Neuronal stem cell (in vitro differentiated cells): Measurements from ENCODE around the gene ANKS1A.
A peak's percentile ranks its signal among the peaks of the same experiment; 100 is the strongest.

Experiments
- DNase-seq: peaks from one replicate; pipeline ENCODE4 v3.0.0-alpha.2; 2013; ENCODE audit warnings: low spot score
- H2AFZ ChIP-seq: one replicate; pipeline ENCODE4 v1.6.1; 2013; ENCODE audit warnings: mild to moderate bottlenecking, low read length, inconsistent platforms
- H2AK5ac ChIP-seq: 2 replicates; pipeline ENCODE4 v1.6.1; 2013; ENCODE audit warnings: low read depth, mild to moderate bottlenecking, inconsistent platforms, low read length, moderate library complexity, mixed read lengths
- H2BK120ac ChIP-seq: 2 replicates; pipeline ENCODE4 v1.6.1; 2013; ENCODE audit warnings: low read depth, mild to moderate bottlenecking, inconsistent platforms, low read length, moderate library complexity, mixed read lengths
- H2BK12ac ChIP-seq: one replicate; pipeline ENCODE4 v1.6.1; 2013; ENCODE audit warnings: low read length, inconsistent platforms
- H2BK15ac ChIP-seq: 2 replicates; pipeline ENCODE4 v1.6.1; 2013; ENCODE audit warnings: mild to moderate bottlenecking, low read length, inconsistent platforms, mixed read lengths
- H2BK5ac ChIP-seq: one replicate; pipeline ENCODE4 v1.6.1; 2013; ENCODE audit warnings: inconsistent platforms, mild to moderate bottlenecking, low read length, moderate library complexity
- H3K14ac ChIP-seq: one replicate; pipeline ENCODE4 v1.6.1; 2013; ENCODE audit warnings: low read length, inconsistent platforms
- H3K18ac ChIP-seq: 2 replicates; pipeline ENCODE4 v1.6.1; 2013; ENCODE audit warnings: low read length, inconsistent platforms
- H3K23ac ChIP-seq: 2 replicates; pipeline ENCODE4 v1.6.1; 2013; ENCODE audit warnings: low read depth, mild to moderate bottlenecking, mixed read lengths, low read length, inconsistent platforms; ENCODE audit not compliant: poor library complexity
- H3K27ac ChIP-seq: replicated peaks from 3 replicates; pipeline ENCODE4 v1.5.1; 2013; ENCODE audit warnings: low read length, inconsistent platforms
- H3K27me3 ChIP-seq, 3 experiments: 2 replicates each; pipeline ENCODE4 v1.6.1; 2013; ENCODE audit warnings: low read length in 3 of 3, mild to moderate bottlenecking in 2 of 3, inconsistent platforms in 1 of 3, low read depth in 1 of 3, mixed read lengths in 1 of 3, moderate library complexity in 1 of 3; ENCODE audit not compliant: control insufficient read depth in 3 of 3, insufficient read depth in 3 of 3
- H3K36me3 ChIP-seq, 2 donors: replicated peaks in 1 of 2; 2 replicates each; pipeline ENCODE4 v1.6.1; 2013; ENCODE audit warnings: low read length in 2 of 2; ENCODE audit not compliant: control insufficient read depth in 2 of 2, insufficient read depth in 2 of 2
- H3K4ac ChIP-seq: 2 replicates; pipeline ENCODE4 v1.6.1; 2013; ENCODE audit warnings: inconsistent platforms, mild to moderate bottlenecking, low read length, moderate library complexity
- H3K4me1 ChIP-seq, 2 donors: 1 replicate in 1 of 2; 2 replicates in 1 of 2; pipeline ENCODE4 v1.6.1; 2013; ENCODE audit warnings: low read length in 2 of 2, low read depth in 1 of 2; ENCODE audit not compliant: control insufficient read depth in 2 of 2, insufficient read depth in 1 of 2
- H3K4me2 ChIP-seq: one replicate; pipeline ENCODE4 v1.6.1; 2013; ENCODE audit warnings: mild to moderate bottlenecking, low read length, inconsistent platforms; ENCODE audit not compliant: insufficient read depth, poor library complexity, severe bottlenecking
- H3K4me3 ChIP-seq, 2 donors: 2 replicates each; pipeline ENCODE4 v1.5.1; 2013; ENCODE audit warnings: low read length in 2 of 2, mild to moderate bottlenecking in 2 of 2, inconsistent platforms in 1 of 2, moderate library complexity in 1 of 2
- H3K79me1 ChIP-seq: one replicate; pipeline ENCODE4 v1.6.1; 2013; ENCODE audit warnings: low read depth, mild to moderate bottlenecking, inconsistent platforms, low read length, moderate library complexity
- H3K9ac ChIP-seq: one replicate; pipeline ENCODE4 v1.6.1; 2013; ENCODE audit warnings: mild to moderate bottlenecking, low read depth, low read length, inconsistent platforms; ENCODE audit not compliant: poor library complexity
- H3K9me3 ChIP-seq, 2 donors: replicated peaks in 1 of 2; 2 replicates each; pipeline versions ENCODE3 to v1.6.1; 2013; ENCODE audit warnings: low read length in 2 of 2, mild to moderate bottlenecking in 2 of 2, inconsistent platforms in 1 of 2, low read depth in 1 of 2, mixed read lengths in 1 of 2, moderate library complexity in 1 of 2; ENCODE audit not compliant: control insufficient read depth in 2 of 2, insufficient read depth in 1 of 2
- H4K8ac ChIP-seq: one replicate; pipeline ENCODE4 v1.6.1; 2013; ENCODE audit warnings: low read depth, mild to moderate bottlenecking, inconsistent platforms, low read length, moderate library complexity
- H4K91ac ChIP-seq: one replicate; pipeline ENCODE4 v1.6.1; 2013; ENCODE audit warnings: low read length, low read depth, mild to moderate bottlenecking, inconsistent platforms; ENCODE audit not compliant: poor library complexity
- WGBS, 2 donors: extraction: QIAGEN DNeasy Blood & Tissue Kit; methylation state at CpG; one replicate each; pipeline ENCODE4 v1.1.7; 2013; ENCODE audit warnings: missing lambda C conversion rate in 2 of 2, mixed read lengths in 1 of 2; ENCODE audit not compliant: insufficient read length in 2 of 2, insufficient replicate concordance in 1 of 2; ENCODE audit errors: extremely low coverage in 2 of 2; 5-methylcytosine and 5-hydroxymethylcytosine counted together

ANKS1A gene

DNA sequence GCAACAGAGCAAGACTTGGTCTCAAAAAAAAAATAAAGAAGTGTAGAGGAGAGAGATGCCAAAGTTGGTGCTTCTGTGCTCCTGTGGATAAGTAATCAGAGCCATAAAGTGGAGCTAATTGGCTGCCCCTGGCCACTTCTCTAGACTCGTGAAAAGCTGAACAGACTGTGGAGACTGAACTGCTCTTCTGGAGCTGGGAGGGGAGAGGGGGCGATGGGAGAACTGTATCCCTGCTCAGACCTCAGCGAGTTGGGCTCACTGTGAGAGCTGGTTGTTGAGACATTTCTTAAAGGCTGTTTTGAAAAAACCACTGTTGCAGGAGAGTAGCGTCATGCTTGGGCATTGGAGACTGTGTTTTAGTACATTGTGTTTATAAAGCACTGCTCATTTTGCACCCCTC lies 126.4 kb downstream of the ANKS1A start:
- Histone ChIP-seq H2BK5ac (no peak overlapping the region), H3K79me1 (no peaks in the 10 kb centered on the region), H2AK5ac (no peak overlapping the region), H3K18ac (no peak overlapping the region), H2BK12ac (no peak overlapping the region), H3K4me2 (no peak overlapping the region), H2BK15ac (no peak overlapping the region), H3K23ac (no peak overlapping the region), H3K4ac (no peak overlapping the region), H3K4me3 (peak overlapping the region in 1 of 2 donors; percentile 26), H3K36me3 (peaks cover 5 to 20% of the 10 kb centered on the region in 2 donors), H2AFZ (no peak overlapping the region), H3K14ac (no peak overlapping the region), H4K91ac (no peak overlapping the region), H4K8ac (no peak overlapping the region), H3K9ac (no peak overlapping the region), H3K27ac (no peak overlapping the region), H3K9me3 (no peaks in the 10 kb centered on the region), H2BK120ac (no peak overlapping the region), H3K4me1 (peaks cover 3 to 18% of the 10 kb centered on the region in 2 donors), H3K27me3 (no peaks in the 10 kb centered on the region)
- DNase-seq: no peak
- no CpG with 5 or more reads among the region's 4 CpGs for WGBS, 2 donors

DNA sequence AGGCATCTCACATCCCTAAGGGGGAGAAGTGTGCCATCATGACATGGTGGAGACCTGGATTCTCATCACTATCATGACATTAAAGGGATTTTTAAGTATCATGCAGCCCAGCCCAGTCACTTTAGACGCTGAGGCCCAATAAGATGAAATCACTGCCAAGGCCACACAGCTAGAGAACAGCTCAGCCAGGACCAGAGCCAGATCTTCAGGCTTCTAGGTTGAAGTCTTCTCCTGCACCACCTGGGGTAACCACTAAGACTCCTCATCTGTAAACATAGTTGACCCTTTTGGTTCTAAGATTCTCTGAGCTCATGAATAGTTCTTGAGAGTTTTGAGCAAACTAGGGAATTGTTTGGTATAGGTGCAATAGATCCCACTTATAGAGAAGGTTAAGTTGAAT lies 126.9 kb downstream of the ANKS1A start:
- H2BK12ac ChIP-seq: no peak overlapping the region
- H3K27ac ChIP-seq: no peak overlapping the region
- no peaks in the 10 kb centered on the region for H3K9me3 ChIP-seq
- no peak overlapping the region for H3K14ac ChIP-seq
- H2AFZ ChIP-seq: no peak overlapping the region
- no peak overlapping the region for H4K8ac ChIP-seq
- no peaks in the 10 kb centered on the region for H3K79me1 ChIP-seq
- no peak for DNase-seq
- WGBS, 2 donors: no CpG with 5 or more reads among the region's 1 CpG
- peaks cover 5 to 23% of the 10 kb centered on the region in 2 donors for H3K36me3 ChIP-seq
- peaks cover 3 to 18% of the 10 kb centered on the region in 2 donors for H3K4me1 ChIP-seq
- H3K27me3 ChIP-seq: no peaks in the 10 kb centered on the region
- H3K4me2 ChIP-seq: no peak overlapping the region
- no peak overlapping the region for H3K4me3 ChIP-seq
- H3K18ac ChIP-seq: no peak overlapping the region
- no peak overlapping the region for H2AK5ac ChIP-seq
- no peak overlapping the region for H3K4ac ChIP-seq
- no peak overlapping the region for H3K23ac ChIP-seq
- no peak overlapping the region for H2BK15ac ChIP-seq
- H2BK5ac ChIP-seq: no peak overlapping the region
- no peak overlapping the region for H2BK120ac ChIP-seq
- no peak overlapping the region for H3K9ac ChIP-seq
- no peak overlapping the region for H4K91ac ChIP-seq

DNA sequence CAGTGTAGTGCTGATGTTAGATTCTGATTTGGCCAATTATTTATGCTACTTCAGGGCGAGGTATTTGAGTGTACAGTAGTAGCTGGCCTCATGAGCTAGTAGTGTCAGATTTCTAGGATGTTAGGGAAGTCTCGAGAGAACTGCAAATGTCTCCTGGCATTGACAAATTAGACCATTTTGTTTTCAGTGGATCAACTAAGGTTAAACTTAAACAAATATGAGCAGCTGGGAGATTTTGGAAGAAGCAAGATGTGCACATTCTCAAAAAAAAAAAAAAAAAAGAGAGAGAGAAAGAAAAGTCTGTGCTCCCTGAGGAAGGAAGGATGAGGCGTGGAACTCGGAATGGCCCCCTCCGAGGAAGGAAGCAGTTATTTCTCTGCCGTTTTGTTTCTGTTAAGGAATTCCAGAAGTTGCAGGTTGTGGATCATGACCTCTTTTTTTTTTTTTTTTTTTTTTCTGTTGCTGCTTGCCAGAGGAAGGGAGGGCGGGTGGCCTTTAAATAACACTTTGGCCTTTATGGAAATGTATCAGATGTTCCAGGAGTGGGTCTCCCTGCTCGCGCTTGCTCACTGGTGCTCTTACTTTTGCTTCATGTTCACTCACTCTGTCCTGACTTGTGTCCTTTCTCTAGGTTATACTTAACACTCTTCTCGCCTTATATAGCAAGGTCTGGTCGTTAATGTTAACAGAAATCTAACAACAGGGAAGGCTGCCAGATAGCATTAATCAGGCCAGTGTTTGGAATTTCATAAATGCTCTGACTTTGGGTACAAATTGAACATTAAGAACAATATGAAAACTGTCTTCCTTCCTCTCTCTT lies 127.7 kb downstream of the ANKS1A start:
- Histone ChIP-seq H2BK12ac (no peak overlapping the region), H2BK15ac (no peak overlapping the region), H3K9ac (no peak overlapping the region), H3K4me1 (peaks cover 2 to 18% of the 10 kb centered on the region in 2 donors), H3K18ac (no peak overlapping the region), H3K4me2 (no peak overlapping the region), H2BK120ac (no peak overlapping the region), H3K4me3 (no peak overlapping the region), H4K91ac (no peak overlapping the region), H3K27ac (no peak overlapping the region), H3K9me3 (no peaks in the 10 kb centered on the region), H4K8ac (no peak overlapping the region), H3K23ac (no peak overlapping the region), H3K27me3 (no peaks in the 10 kb centered on the region), H2AK5ac (no peak overlapping the region), H3K14ac (no peak overlapping the region), H3K4ac (no peak overlapping the region), H3K36me3 (peaks cover 5 to 27% of the 10 kb centered on the region in 2 donors), H2AFZ (peak overlapping the region; percentile 53), H2BK5ac (no peak overlapping the region), H3K79me1 (no peaks in the 10 kb centered on the region)
- no peak for DNase-seq
- no CpG with 5 or more reads among the region's 11 CpGs for WGBS, 2 donors

DNA sequence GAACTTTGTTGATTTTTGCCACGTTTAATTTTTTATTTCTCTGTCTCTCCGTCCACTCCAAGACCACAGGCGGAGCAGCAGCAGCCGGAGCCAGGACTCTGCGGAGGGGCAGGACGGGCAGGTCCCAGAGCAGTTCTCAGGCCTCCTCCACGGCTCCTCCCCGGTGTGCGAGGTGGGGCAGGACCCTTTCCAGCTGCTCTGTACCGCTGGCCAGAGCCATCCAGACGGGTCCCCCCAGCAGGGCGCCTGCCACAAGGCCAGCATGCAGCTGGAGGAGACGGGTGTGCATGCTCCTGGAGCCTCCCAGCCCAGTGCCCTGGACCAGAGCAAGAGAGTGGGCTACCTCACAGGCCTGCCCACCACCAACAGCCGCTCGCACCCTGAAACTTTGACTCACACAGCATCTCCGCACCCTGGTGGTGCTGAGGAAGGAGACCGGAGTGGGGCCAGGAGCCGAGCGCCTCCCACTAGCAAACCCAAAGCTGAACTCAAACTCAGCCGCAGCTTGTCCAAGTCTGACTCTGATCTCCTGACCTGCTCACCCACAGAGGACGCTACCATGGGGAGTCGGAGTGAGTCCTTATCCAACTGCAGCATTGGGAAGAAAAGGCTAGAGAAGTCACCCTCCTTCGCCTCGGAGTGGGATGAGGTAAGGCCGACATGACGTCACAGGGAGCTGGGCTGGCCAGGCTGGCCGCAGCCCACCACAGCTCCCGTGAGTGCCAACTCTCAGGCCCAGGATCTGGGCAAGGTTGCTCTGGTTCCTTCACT lies 128.5 kb downstream of the ANKS1A start:
- no peak overlapping the region for H2AK5ac ChIP-seq
- H2BK12ac ChIP-seq: no peak overlapping the region
- no peaks in the 10 kb centered on the region for H3K9me3 ChIP-seq
- no peaks in the 10 kb centered on the region for H3K79me1 ChIP-seq
- no peak overlapping the region for H2BK120ac ChIP-seq
- H3K4me2 ChIP-seq: no peak overlapping the region
- no peak overlapping the region for H2BK5ac ChIP-seq
- no peak overlapping the region for H4K91ac ChIP-seq
- peak overlapping the region; percentile 53 for H2AFZ ChIP-seq
- no peak overlapping the region for H3K27ac ChIP-seq
- H3K36me3 ChIP-seq: peaks cover 5 to 27% of the 10 kb centered on the region in 2 donors
- WGBS, 2 donors: no CpG with 5 or more reads among the region's 28 CpGs
- H3K27me3 ChIP-seq: no peaks in the 10 kb centered on the region
- no peak overlapping the region for H2BK15ac ChIP-seq
- H3K18ac ChIP-seq: no peak overlapping the region
- no peak overlapping the region for H3K23ac ChIP-seq
- H3K4me3 ChIP-seq: no peak overlapping the region
- H3K4me1 ChIP-seq: peaks cover 2 to 18% of the 10 kb centered on the region in 2 donors
- H3K4ac ChIP-seq: no peak overlapping the region
- H4K8ac ChIP-seq: no peak overlapping the region
- peak overlapping the region; percentile 14 for H3K14ac ChIP-seq
- DNase-seq: no peak
- no peak overlapping the region for H3K9ac ChIP-seq
